GM18517 (cell line): ENCODE results near the gene CASP3.
A peak's percentile ranks its signal among the peaks of the same experiment; 100 is the strongest.

ENCODE experiments used
- ATAC-seq: cut with Tn5 transposase; IDR thresholded peaks from one replicate; pipeline ENCODE4 v1.9.1; 2021; ENCODE audit warnings: mild to moderate bottlenecking, moderate library complexity; ENCODE audit not compliant: unreplicated experiment

The CASP3 gene

DNA sequence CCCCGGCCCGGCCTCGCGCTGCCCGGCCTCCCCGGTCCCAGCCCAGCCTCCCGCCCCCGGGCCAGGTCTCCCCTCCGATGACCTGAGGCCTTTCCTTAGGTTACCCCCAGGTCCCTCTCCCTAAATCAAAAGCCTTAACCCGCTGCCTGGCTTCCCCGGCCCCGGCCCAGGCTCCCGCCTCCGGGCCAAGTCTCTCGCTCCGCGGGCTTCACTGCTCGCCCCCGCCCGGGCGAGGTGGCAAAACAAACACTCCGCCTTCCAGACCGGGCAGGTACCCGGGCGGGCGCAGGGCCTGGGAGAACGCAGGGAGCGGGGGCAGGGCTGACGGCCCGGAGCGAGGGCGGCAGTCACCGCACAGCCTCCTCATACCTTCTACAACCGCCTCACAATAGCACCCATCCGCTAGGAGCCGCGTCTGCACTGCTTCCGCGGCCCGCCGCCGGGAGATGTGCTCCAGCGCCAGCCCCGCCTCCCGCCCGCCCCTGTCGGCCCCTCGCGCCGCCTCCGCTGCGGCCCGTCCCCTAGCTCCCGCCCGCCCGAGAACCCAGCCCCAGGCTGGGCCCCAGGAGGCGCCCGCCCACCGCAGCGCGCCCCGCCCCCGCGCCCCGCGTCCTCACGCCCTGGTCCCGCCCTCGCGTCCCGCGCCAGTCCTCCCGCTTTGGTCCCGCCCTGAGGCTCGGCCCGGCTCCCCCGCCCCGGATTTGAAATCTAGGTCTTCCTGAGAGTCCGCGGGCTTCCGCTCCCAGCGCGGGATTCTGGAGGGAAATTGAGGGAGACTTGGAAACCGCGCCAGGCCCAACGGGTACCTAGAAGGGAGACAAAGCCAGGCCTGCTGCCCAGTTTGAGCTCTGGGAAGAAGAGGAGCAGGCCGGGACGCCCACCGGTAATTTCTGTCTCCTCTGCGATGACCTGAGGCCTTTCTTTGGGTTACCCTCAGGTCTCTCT lies at the start of gene CASP3, which contains the start of gene PRIMPOL:
CASP3 (minus strand) TSS at position 422 of the 945 bp plus-strand sequence. CDS start 10,994 bp downstream, outside the sequence.
PRIMPOL (plus strand) TSS at position 713 of the 945 bp plus-strand sequence. CDS start 7,403 bp downstream, outside the sequence.
- ATAC-seq = peak; percentile 77

DNA sequence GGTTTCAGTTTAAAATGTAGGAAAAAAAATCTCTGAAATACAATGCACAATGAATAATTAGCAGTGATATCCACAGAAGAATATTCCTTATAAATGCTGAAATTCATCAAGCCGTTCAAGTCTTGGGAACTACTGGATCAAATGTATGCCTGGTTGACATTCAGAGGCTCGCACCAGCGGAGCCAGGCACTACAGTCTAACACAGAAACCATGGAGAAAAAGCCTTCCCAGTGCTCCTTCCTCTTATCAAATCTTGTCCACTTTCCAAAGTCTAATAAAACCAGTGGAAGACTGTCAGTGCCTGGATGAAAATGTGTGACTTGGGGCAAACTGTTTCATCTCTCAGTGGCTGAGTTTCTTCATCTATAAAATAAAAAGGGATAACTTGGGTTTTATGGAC lies 48.7 kb upstream of the CASP3 start:
- ATAC-seq = no peak

DNA sequence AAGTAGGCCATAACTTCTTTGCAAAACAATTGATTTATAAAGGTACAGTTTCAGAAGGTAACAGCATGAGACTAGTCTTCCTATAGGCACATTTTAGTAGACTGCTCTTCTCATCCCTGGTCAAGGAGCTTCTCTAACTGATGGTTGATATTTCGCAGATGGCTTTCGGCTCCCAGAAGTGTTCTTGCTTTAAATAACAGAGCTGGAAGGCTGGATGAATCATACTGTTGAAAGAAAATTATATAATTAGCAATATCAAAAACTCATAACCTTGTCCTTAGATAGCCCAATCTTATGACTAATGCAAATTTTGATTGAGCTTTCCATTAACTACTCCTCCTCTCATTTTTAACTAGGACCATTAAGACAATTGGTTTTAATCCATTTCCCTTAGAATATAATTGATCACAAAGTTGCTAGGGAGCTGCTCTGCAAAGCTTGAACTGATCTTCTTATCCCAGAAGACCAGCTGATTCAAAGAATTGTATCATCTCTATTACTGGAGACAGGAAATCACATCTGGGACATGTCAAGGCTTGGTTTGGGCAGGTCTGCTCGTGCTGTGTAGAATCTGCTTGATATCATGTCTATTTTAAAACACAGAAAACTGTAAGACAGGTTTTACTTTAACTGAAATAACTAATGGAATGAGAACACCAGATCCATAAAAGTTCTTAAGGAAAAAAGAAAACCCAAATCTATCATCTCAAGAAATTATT lies 46.1 kb upstream of the CASP3 start:
- no peak for ATAC-seq

DNA sequence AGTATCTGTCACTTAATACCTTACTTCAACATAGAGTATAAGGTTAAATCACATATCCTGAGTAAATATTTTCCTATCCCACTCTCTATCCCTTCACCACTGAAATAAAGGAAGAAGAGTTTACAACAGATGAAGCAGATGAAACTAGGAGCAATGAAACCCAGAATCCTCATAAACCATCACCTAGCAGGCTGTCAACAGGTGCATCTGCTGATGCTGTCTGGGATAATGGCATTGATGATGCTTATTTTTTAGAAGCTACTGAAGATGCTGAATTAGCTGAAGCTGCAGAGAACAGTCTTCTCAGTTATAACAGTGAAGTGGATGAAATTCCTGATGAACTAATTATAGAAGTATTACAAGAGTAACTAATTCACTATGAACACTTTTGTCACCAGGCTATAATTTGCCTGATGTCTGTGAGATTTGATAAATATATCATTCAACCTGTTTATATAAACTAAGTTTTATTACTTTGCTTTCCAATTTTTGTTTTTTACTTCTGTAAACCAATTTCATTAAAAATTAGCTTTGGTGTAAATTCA lies 45.2 kb upstream of the CASP3 start:
- ATAC-seq = no peak

DNA sequence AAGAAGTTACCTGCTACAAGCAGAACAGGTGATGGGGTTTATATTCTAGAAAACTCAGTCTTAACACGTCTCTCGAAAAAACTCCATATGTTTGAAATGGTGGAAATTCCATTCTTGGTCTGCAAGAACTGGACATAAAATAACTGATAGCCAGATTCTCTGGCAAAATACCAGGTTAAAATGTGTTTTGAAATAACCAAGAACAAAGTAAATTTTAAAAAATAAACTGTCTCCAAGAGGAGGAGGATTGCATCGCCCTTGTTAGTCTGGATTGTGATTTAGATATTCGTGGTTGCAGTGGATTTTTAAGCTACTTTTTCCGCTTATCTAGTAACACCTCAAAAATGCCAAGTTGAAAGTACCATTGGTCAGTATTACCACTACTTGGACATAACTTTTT lies 43.8 kb upstream of the CASP3 start:
- ATAC-seq = no peak

DNA sequence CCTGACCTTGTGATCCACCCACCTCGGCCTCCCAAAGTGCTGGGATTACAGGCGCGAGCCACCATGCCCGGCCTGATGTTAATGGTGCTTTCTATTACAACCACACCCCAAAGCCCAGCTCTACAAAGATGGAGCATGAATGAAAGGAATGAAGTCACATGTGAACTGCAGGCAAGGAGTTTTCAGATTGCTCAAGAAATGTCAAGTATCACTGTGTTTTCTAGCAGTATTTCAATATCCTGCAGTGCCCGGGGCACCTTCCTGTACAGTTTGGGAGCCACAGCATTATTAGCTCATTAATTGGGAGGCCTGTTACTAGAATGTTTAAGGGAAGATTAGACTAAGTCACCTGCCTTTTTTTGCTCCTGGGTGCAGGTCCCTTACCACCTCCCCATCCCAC lies 40.4 kb upstream of the CASP3 start:
- ATAC-seq = no peak

DNA sequence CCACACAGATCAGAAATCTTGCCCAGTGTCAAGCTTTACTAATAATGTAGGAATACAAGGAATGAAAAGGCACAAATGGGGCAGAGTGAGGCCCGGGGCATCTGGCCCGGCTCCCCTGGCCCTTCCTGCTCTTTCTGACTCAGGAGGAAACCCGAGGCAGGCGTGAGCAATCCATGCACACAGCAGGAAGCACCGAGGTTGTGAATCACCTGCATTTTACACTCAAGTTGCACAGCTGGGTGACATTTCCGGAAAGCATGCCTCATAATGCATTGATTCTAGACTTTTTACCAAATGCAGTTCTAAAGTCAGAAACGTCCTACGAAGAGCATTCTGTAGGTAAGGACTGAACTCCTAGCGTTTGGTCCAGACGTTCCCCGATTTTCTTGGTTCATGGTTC lies 39.2 kb upstream of the CASP3 start:
- ATAC-seq = no peak

DNA sequence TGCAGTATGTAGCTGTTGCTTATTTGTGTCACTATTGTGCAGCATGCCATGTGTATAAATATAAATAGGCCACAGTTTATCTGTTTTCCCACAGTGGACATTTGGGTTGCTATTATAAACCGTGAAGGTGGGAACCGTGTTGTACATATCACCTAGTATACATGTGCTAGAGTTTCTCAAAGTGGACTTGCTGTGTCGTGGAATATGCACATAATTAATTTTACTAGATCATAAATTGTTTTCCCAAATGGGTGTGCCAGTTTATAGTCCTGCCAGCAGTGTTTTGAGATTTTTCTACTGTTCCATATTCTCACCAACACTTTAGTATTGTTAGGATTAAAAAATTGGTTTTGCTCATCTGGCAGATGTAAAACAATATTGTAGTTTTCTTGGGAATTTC lies 38.8 kb upstream of the CASP3 start:
- no peak for ATAC-seq

DNA sequence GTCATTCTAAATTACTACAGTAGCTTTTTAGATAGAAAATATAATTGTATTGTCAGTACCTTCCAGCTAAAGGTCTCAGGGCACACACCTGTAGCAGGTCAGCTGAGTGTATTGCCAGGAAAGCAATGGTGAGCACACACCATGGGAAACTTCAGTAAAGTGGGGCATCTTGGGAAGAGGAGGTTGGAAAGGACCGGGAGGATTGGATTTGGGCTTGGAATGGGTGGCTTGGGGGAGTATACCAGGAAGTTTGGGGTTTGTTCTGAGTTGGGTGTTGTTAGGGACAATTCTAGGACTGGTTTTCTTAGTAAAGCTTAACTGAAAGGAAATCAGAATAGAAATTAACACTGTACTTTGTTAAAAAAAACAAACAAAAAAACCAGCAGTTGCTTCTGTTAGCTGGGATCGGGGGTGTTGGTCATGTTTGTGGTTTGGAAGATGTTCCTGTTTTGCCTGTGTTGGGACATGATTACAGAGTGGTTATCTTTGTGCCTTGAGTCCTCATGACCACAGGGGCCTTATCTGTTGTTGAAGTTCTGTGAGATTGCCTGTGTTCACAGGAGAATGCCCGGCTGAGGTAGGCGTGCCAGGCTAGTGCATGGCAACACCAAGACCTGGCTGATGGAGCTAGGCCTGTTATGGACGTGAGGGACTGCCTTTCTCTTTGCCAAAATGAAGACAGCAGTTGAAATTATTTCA lies 35.4 kb upstream of the CASP3 start:
- ATAC-seq = no peak

DNA sequence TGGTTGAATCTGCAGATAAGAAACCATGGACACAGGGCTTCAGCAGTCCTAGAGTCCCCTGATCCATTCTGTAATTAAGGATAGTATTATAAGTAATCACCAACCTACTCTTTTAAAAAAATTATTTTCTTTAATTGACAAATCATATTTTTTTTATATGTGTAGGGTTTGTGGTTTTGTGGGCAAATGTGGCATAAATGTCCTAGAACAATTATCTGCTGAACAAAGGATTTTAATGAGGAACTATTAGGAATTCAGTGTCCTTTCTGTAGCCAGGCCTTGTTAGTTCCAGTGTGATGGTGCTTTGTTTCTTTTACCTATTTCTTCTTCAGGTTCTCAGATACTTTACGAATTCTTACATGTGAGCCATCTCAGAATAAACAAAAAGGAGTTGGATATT lies 32.7 kb upstream of the CASP3 start:
- ATAC-seq = no peak

DNA sequence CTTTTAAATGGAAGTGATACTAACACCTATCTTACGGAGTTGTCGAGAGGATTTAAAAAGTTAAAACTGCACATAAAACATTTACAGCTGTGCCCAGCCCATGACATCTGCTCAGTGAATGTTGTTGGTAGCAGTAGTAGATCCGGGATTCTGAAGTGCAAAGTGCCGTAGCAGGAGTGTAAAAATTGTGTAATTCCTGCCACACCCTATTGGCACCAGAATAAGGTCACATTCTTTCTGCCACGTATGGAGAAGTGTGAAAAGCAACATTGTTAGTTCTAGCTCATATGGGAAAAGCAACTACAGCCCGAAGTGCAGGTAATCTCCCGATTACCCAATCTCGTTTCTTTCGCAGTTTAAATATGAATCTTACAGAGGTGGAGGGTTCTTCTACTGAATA lies 31.5 kb upstream of the CASP3 start:
- no peak for ATAC-seq

DNA sequence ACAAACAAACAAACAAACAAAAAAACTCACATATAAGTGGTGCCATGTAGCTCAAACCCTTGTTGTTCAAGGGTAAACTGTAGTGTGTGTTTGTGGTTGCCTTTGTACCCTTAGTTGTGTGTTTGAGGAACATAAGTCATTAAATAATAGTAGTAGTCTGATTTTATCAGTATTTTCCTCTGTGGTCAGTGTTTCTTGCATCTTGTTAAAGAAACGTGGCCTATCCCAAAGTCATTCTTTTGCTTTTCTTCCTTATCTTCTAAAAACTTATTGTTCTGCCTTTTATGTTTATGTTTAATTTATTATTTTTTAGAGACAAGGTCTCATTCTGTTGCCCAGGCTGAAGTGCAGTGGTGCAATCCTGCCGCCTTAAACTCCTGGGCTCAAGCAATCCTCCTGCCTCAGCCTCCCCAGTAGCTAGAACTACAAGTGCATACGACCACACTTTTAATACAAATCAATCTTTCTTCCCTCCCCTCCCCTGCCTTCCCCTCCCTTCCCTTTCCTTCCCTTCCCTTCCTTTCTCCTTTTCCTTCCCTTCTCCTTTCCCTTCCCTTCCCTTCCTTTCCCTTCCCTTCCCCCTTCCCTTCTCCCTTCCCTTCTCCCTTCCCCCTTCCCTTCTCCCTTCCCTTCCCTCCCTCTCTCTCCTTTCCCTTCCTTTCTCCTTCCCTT lies 26.7 kb upstream of the CASP3 start:
- ATAC-seq = no peak

DNA sequence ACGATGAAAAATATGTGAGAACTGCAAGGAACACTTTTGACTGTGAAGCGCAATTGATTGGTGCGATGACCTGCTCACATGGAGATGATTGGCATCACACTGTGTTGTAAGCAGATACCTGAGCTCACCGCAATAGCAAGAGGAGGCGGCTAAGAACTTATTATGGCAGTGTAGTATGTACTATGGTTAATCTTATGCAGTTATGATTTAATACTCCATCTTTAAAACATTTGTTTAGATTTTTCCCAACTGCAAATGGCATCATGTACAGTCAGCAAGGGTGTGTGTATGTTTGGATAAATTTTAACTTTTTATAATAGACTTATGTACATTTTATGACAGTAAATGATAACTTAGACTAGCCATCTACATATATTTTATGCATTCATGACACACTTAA lies 25.8 kb upstream of the CASP3 start:
- ATAC-seq = no peak

DNA sequence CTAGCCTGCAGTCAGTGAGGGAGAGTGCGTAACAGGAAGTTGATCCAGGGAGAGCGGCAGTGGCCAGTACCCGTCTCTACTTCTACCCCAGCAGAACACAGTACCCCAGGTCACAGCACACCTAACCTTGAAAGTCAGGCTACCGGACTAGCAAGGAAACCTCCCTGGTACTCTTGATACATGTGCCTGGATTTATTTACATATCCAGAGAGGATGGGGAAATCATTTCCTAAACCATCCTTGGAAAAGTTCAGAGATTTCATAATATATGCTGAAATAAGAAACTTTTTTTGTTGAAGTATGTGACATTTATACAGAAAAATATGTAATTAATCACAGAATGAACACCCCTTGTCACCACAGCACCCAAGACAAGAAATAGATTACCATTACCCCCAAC lies 24.8 kb upstream of the CASP3 start:
- no peak for ATAC-seq

DNA sequence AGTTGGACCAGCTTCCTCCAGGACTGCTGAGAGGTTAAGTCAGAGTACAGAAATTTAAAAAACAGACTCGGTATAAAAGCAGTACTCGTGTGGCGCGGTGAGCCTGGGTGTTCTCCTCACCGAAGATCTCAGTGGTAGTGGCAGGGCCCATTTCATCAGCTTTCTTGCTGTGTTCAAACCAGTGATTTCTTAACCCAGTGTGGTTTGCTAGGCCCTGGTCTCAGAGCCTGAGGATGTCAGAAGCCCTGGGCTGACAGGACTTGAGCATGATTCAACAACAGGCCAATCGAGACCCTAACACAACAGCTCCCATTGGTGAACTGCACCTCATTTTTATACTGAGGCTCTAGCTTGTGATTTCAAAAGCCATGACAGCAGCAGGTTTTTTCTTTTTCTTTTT lies 23.5 kb upstream of the CASP3 start:
- no peak for ATAC-seq

DNA sequence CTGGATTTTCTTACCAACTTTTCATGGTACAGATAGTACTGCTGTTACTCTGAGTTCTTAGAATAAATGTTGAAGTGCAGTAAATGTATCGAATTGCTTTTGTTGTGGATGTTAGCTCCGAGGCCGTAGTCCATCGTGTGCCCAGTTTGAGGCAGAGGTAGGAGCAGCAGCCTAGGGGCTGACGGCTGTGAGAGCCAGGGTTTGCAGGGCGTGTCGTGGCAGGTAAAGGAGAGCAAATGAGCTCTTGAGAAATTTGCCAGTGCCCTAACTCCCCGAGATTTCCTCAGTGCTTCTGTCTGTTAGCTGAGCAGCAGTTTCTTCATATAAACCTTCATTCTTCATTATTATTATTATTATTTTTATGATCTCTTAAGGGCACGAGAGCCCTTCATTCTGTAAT lies 21.9 kb upstream of the CASP3 start:
- ATAC-seq = no peak

DNA sequence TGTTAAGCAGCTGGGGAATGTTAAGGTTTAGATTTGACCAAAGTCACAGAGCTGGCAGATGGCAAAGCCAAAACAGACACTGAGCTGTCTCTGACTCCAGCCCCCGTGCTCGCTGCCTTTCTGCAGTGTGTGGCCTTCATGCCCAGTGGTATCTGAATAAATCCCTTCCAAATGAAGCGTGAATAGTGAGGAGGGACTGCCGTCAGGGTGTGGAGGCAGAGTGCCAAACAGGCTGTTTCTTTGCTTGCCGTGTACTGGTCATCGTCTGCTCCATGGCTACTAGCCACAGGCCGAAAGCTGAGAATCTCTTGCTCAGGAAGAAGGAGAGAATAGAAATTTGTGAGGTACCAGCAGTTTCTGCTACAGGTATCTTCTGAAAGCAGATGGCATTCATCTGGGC lies 20.0 kb upstream of the CASP3 start:
- no peak for ATAC-seq

DNA sequence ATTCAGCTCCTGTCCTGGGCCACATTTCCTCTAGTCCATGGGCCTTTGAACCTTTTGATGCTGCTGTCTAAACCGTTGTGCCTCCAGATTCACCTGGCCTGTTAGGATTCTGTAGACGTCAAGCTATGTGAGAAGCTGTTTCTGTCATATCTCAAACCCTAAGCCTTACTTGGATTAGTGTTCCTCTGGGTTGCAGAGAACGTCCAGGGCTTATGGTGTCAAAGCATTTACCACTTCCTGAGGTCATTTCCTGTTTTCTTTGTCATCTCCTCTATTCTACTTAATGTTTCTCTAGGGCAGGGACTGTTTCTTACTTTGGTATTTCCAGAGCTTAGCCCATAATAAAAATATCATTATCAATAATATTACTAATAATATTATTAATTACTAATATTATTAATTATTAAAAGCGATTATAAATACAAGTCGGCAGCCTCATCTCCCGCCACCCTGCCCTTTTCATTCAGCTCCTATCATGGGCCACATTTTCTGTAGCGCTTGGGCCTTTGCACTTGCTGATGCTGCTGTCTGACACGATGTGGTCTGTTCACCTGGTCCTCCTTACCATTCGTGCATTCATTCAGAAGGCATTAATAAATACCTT lies 19.4 kb upstream of the CASP3 start:
- no peak for ATAC-seq

DNA sequence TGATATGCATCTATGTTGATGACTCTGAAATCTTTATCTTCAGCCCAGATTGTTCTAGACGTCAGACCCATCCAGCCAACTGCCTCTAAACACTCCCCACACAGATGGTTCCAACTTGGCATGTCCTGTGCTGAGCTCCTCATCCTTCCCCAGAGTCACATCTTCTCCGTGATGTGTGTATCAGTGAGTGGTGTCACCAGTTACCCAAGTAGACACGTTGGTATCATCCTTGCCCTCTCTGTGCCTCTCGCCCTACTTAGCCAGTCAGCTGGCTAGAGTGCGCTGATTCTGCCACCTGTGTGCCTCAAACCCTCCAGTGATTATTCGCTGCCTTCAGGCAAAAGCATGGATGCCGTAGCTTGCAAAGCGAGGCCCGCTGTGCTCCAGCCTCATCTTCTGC lies 18.8 kb upstream of the CASP3 start:
- ATAC-seq = no peak

DNA sequence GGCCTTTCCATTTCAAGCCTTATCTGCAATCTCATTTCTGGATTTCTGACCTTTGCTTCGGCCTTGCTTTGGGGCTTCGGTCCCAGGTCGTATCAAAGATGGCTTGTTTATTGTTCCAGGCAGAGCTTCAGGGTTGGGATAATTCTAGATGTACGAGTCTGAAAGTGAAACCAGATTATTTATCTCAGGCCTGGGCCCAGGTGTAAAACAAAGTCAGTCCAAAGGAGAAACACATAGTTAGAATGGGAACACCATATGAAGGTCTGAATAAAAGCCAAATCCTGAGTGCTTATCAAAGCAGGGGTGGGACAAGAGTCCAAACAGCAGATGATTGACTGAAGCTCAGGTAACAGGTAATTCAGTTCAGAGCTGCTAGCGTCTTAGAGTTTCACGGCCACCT lies 17.4 kb upstream of the CASP3 start:
- no peak for ATAC-seq
